Dendritic cell treated with granulocyte-macrophage colony-stimulating factor and Interleukin-4, amounts not matched to agents 40 ng/mL and 50 ng/mL, for 4 days (primary cell): ENCODE data around the gene ZNF331.
A peak's percentile ranks its signal among the peaks of the same experiment; 100 is the strongest.
"Not testable (repeated sequence)": the region's sequence is repeated elsewhere in the genome, so short reads cannot be mapped to it uniquely, and the experiment has no call there.

Experiments
- H3K27ac Mint-ChIP-seq: one replicate; pipeline ENCODE4 v1.8.0; 2022; ENCODE audit warnings: mild to moderate bottlenecking, mixed read lengths
- H3K27me3 Mint-ChIP-seq: one replicate; pipeline ENCODE4 v1.8.0; 2022; ENCODE audit warnings: mild to moderate bottlenecking, mixed read lengths
- H3K36me3 Mint-ChIP-seq: one replicate; pipeline ENCODE4 v1.8.0; 2022; ENCODE audit warnings: low read depth, mixed read lengths
- H3K4me1 Mint-ChIP-seq: one replicate; pipeline ENCODE4 v1.8.0; 2022; ENCODE audit warnings: low read depth, mixed read lengths
- H3K4me3 Mint-ChIP-seq: one replicate; pipeline ENCODE4 v1.8.0; 2022; ENCODE audit warnings: mild to moderate bottlenecking, moderate library complexity, mixed read lengths
- H3K9me3 Mint-ChIP-seq: one replicate; pipeline ENCODE4 v1.8.0; 2022; ENCODE audit warnings: mixed read lengths
- intact Hi-C: fragments of 100-400 bp; cut with micrococcal nuclease; formaldehyde crosslinking; loops from one replicate; pipeline ENCODE4 v1.15.0; 2022

Gene ZNF331

GRCh38 chr19:53511933-53512374 lies 26.0 kb upstream of the ZNF331 start:
- no peaks in the 10 kb centered on the region for H3K4me1 Mint-ChIP-seq
- no peak overlapping the region for H3K27ac Mint-ChIP-seq
- peaks cover 1% of the 10 kb centered on the region for H3K9me3 Mint-ChIP-seq
- H3K36me3 Mint-ChIP-seq, result no peaks in the 10 kb centered on the region
- intact Hi-C loops, result no loop called here
- H3K27me3 Mint-ChIP-seq, result peaks cover 2% of the 10 kb centered on the region
- H3K4me3 Mint-ChIP-seq, result no peak overlapping the region

GRCh38 chr19:53515047-53515446 lies 22.9 kb upstream of the ZNF331 start:
- H3K27me3 Mint-ChIP-seq, H3K4me3 Mint-ChIP-seq, H3K27ac Mint-ChIP-seq, H3K36me3 Mint-ChIP-seq, H3K4me1 Mint-ChIP-seq: not testable (repeated sequence)
- intact Hi-C loops, result loop anchor here (5.0 kb wide), 1 partner anchor 318 kb away; no protein-coding TSS in a partner anchor
- H3K9me3 Mint-ChIP-seq, result peaks cover 29% of the 10 kb centered on the region

GRCh38 chr19:53517114-53517741 lies 20.7 kb upstream of the ZNF331 start:
- peaks cover 28% of the 10 kb centered on the region for H3K36me3 Mint-ChIP-seq
- H3K9me3 Mint-ChIP-seq, result peaks cover 45% of the 10 kb centered on the region
- intact Hi-C loops, result loop anchor here (5.0 kb wide), 1 partner anchor 320 kb away; no protein-coding TSS in a partner anchor
- peaks cover 12% of the 10 kb centered on the region for H3K4me1 Mint-ChIP-seq
- H3K27ac Mint-ChIP-seq, result no peak overlapping the region
- no peak overlapping the region for H3K4me3 Mint-ChIP-seq
- no peaks in the 10 kb centered on the region for H3K27me3 Mint-ChIP-seq

- no peaks in the 10 kb centered on the region for H3K27me3 Mint-ChIP-seq
- peaks cover 28% of the 10 kb centered on the region for H3K36me3 Mint-ChIP-seq
- H3K4me3 Mint-ChIP-seq, result no peak overlapping the region
- peaks cover 50% of the 10 kb centered on the region for H3K9me3 Mint-ChIP-seq
- H3K4me1 Mint-ChIP-seq, result peaks cover 12% of the 10 kb centered on the region
- no peak overlapping the region for H3K27ac Mint-ChIP-seq
- intact Hi-C loops, result loop anchor here (5.0 kb wide), 1 partner anchor 321 kb away; no protein-coding TSS in a partner anchor
Measured at GRCh38 chr19:53518121-53518520, 19.8 kb upstream of the ZNF331 start.

GRCh38 chr19:53518716-53519115 lies 19.2 kb upstream of the ZNF331 start:
- intact Hi-C loops, result loop anchor here (5.0 kb wide), 1 partner anchor 321 kb away; no protein-coding TSS in a partner anchor
- Mint-ChIP-seq H3K4me3 (no peak overlapping the region), H3K9me3 (peaks cover 54% of the 10 kb centered on the region), H3K4me1 (peaks cover 12% of the 10 kb centered on the region), H3K36me3 (peaks cover 34% of the 10 kb centered on the region), H3K27ac (no peak overlapping the region), H3K27me3 (no peaks in the 10 kb centered on the region)

GRCh38 chr19:53519446-53519845 lies 18.5 kb upstream of the ZNF331 start:
- Mint-ChIP-seq H3K9me3 (peaks cover 61% of the 10 kb centered on the region), H3K27ac (no peak overlapping the region)
- intact Hi-C loops, result loop anchor here (5.0 kb wide), 1 partner anchor 322 kb away; no protein-coding TSS in a partner anchor

GRCh38 chr19:53520163-53520546 lies 17.8 kb upstream of the ZNF331 start:
- peak overlapping the region; percentile 84 for H3K4me3 Mint-ChIP-seq
- no peaks in the 10 kb centered on the region for H3K27me3 Mint-ChIP-seq
- peaks cover 39% of the 10 kb centered on the region for H3K36me3 Mint-ChIP-seq
- H3K4me1 Mint-ChIP-seq, result peaks cover 12% of the 10 kb centered on the region
- intact Hi-C loops, result loop anchor here (2.0 to 5.0 kb wide), 2 partner anchors 53 to 88 kb away; partner anchors contain the start of genes ZNF761 and ZNF813
- H3K27ac Mint-ChIP-seq, result peak overlapping the region; percentile 86
- peaks cover 69% of the 10 kb centered on the region for H3K9me3 Mint-ChIP-seq

More at GRCh38 chr19:53519446-53519845, 18.5 kb upstream of the ZNF331 start:
- Mint-ChIP-seq H3K4me3 (no peak overlapping the region), H3K4me1 (peaks cover 12% of the 10 kb centered on the region), H3K27me3 (no peaks in the 10 kb centered on the region), H3K36me3 (peaks cover 39% of the 10 kb centered on the region)

- peak overlapping the region; percentile 86 for H3K27ac Mint-ChIP-seq
- no peaks in the 10 kb centered on the region for H3K27me3 Mint-ChIP-seq
- intact Hi-C loops, result loop anchor here (2.0 to 5.0 kb wide), 2 partner anchors 54 to 88 kb away; partner anchors contain the start of genes ZNF761 and ZNF813
- peaks cover 39% of the 10 kb centered on the region for H3K36me3 Mint-ChIP-seq
- H3K9me3 Mint-ChIP-seq, result peaks cover 75% of the 10 kb centered on the region
- peak overlapping the region; percentile 84 for H3K4me3 Mint-ChIP-seq
- peaks cover 12% of the 10 kb centered on the region for H3K4me1 Mint-ChIP-seq
Measured at GRCh38 chr19:53520547-53521372, 17.2 kb upstream of the ZNF331 start.

- peaks cover 44% of the 10 kb centered on the region for H3K36me3 Mint-ChIP-seq
- H3K27me3 Mint-ChIP-seq, result no peaks in the 10 kb centered on the region
- H3K4me3 Mint-ChIP-seq, result peak overlapping the region; percentile 84
- H3K4me1 Mint-ChIP-seq, result peaks cover 12% of the 10 kb centered on the region
- intact Hi-C loops, result loop anchor here (2.0 to 5.0 kb wide), 2 partner anchors 55 to 89 kb away; partner anchors contain the start of genes ZNF761 and ZNF813
- peak overlapping the region; percentile 86 for H3K27ac Mint-ChIP-seq
- peaks cover 83% of the 10 kb centered on the region for H3K9me3 Mint-ChIP-seq
Measured at GRCh38 chr19:53521373-53522202, 16.4 kb upstream of the ZNF331 start.

- Mint-ChIP-seq H3K27ac (no peak overlapping the region), H3K4me1 (peaks cover 11% of the 10 kb centered on the region), H3K36me3 (peaks cover 31% of the 10 kb centered on the region)
Measured at GRCh38 chr19:53525922-53526321, 12.0 kb upstream of the ZNF331 start.

GRCh38 chr19:53530622-53531021 lies 7.3 kb upstream of the ZNF331 start:
- Mint-ChIP-seq H3K4me1 (no peaks in the 10 kb centered on the region), H3K27me3 (no peaks in the 10 kb centered on the region), H3K9me3 (peaks cover 47% of the 10 kb centered on the region), H3K27ac (no peak overlapping the region), H3K36me3 (peaks cover 10% of the 10 kb centered on the region), H3K4me3 (no peak overlapping the region)
- intact Hi-C loops, result no loop called here

More at GRCh38 chr19:53525922-53526321, 12.0 kb upstream of the ZNF331 start:
- no peak overlapping the region for H3K4me3 Mint-ChIP-seq
- H3K27me3 Mint-ChIP-seq, result no peaks in the 10 kb centered on the region
- H3K9me3 Mint-ChIP-seq, result peaks cover 75% of the 10 kb centered on the region
- intact Hi-C loops, result no loop called here

GRCh38 chr19:53531457-53531856 lies 6.5 kb upstream of the ZNF331 start:
- H3K4me1 Mint-ChIP-seq, result no peaks in the 10 kb centered on the region
- no peak overlapping the region for H3K4me3 Mint-ChIP-seq
- H3K27ac Mint-ChIP-seq, result no peak overlapping the region
- H3K27me3 Mint-ChIP-seq, result no peaks in the 10 kb centered on the region
- peaks cover 39% of the 10 kb centered on the region for H3K9me3 Mint-ChIP-seq
- H3K36me3 Mint-ChIP-seq, result peaks cover 4% of the 10 kb centered on the region
- intact Hi-C loops, result no loop called here

- peaks cover 32% of the 10 kb centered on the region for H3K9me3 Mint-ChIP-seq
- no peak overlapping the region for H3K4me3 Mint-ChIP-seq
- H3K27me3 Mint-ChIP-seq, result no peaks in the 10 kb centered on the region
- peaks cover 4% of the 10 kb centered on the region for H3K36me3 Mint-ChIP-seq
- no peaks in the 10 kb centered on the region for H3K4me1 Mint-ChIP-seq
- intact Hi-C loops, result no loop called here
- no peak overlapping the region for H3K27ac Mint-ChIP-seq
Measured at GRCh38 chr19:53532362-53532761, 5.6 kb upstream of the ZNF331 start.
